Neural progenitor cell (in vitro differentiated cells): ENCODE data around the gene ARF1. TPM values are rescaled to one million over a fixed set of nuclear protein-coding genes. Genes with fewer than 3 reads are reported as not detected.
A peak's percentile ranks its signal among the peaks of the same experiment; 100 is the strongest.

ENCODE experiments used
- DNase-seq: peaks from one replicate; pipeline ENCODE4 v3.0.0-alpha.2; 2016; ENCODE audit warnings: low spot score
- H2AFZ ChIP-seq: fragments of 200-600 bp; sonication (generic); replicated peaks from 2 replicates; pipeline ENCODE4 v1.6.1; 2016; ENCODE audit warnings: antibody characterized with exemption
- H3F3A ChIP-seq: fragments of 200-600 bp; sonication (generic); 2 replicates; pipeline ENCODE4 v1.6.1; 2016; ENCODE audit warnings: antibody characterized with exemption, low read depth
- H3K27ac ChIP-seq: fragments of 200-600 bp; sonication (generic); 2 replicates; pipeline ENCODE4 v1.5.1; 2016; ENCODE audit warnings: mild to moderate bottlenecking
- H3K27me3 ChIP-seq: fragments of 200-600 bp; sonication (generic); 2 replicates; pipeline ENCODE4 v1.6.1; 2016; ENCODE audit warnings: mild to moderate bottlenecking, moderate library complexity
- H3K36me3 ChIP-seq: fragments of 200-600 bp; sonication (generic); 2 replicates; pipeline ENCODE4 v1.5.1; 2016
- H3K4me1 ChIP-seq: fragments of 200-600 bp; sonication (generic); 2 replicates; pipeline ENCODE4 v1.6.1; 2016; ENCODE audit warnings: mixed run types
- H3K4me2 ChIP-seq: fragments of 200-600 bp; sonication (generic); 2 replicates; pipeline ENCODE4 v1.6.1; 2016
- H3K4me3 ChIP-seq: fragments of 200-600 bp; sonication (generic); 2 replicates; pipeline ENCODE4 v1.5.1; 2016
- H3K79me2 ChIP-seq: fragments of 200-600 bp; sonication (generic); 2 replicates; pipeline ENCODE4 v1.6.1; 2016; ENCODE audit warnings: low read depth
- H3K9ac ChIP-seq: fragments of 200-600 bp; sonication (generic); 2 replicates; pipeline ENCODE4 v1.6.1; 2016
- H3K9me3 ChIP-seq: fragments of 200-600 bp; sonication (generic); 2 replicates; pipeline ENCODE4 v1.5.1; 2016; ENCODE audit warnings: low read depth
- H4K20me1 ChIP-seq: fragments of 200-600 bp; sonication (generic); 2 replicates; pipeline ENCODE4 v1.6.1; 2016; ENCODE audit warnings: low read depth
- H3K27ac Mint-ChIP-seq: 3 replicates; pipeline ENCODE4 v1.8.0; 2021; ENCODE audit warnings: mixed read lengths
- H3K27me3 Mint-ChIP-seq: 2 replicates; pipeline ENCODE4 v1.8.0; 2022; ENCODE audit warnings: low read depth, mild to moderate bottlenecking, inconsistent platforms, moderate library complexity, mixed read lengths; ENCODE audit not compliant: insufficient read depth
- H3K36me3 Mint-ChIP-seq: 3 replicates; pipeline ENCODE4 v1.8.0; 2021; ENCODE audit warnings: mixed read lengths
- H3K4me1 Mint-ChIP-seq: 3 replicates; pipeline ENCODE4 v1.8.0; 2021; ENCODE audit warnings: mixed read lengths
- H3K4me3 Mint-ChIP-seq: 3 replicates; pipeline ENCODE4 v1.8.0; 2021; ENCODE audit warnings: mild to moderate bottlenecking, moderate library complexity, mixed read lengths
- H3K9me3 Mint-ChIP-seq: 3 replicates; pipeline ENCODE4 v1.8.0; 2020; ENCODE audit warnings: mixed read lengths
- CTCF ChIP-seq: fragments of 200-600 bp; sonication (generic); IDR thresholded peaks from 2 replicates; pipeline ENCODE4 v1.5.1; 2017; ENCODE audit warnings: antibody characterized with exemption, mild to moderate bottlenecking
- EZH2 ChIP-seq: fragments of 200-600 bp; sonication (generic); IDR thresholded peaks from 2 replicates; pipeline ENCODE4 v1.6.1; 2017; ENCODE audit warnings: antibody characterized with exemption, mild to moderate bottlenecking, moderate library complexity
- EZH2phosphoT487 ChIP-seq: fragments of 200-600 bp; sonication (generic); IDR thresholded peaks from 2 replicates; pipeline ENCODE4 v1.6.1; 2017; ENCODE audit warnings: antibody characterized with exemption
- total RNA-seq: library from RNA; depleted of rRNA; stranded (reverse); fragments of >200 nt; gene quantifications from 2 replicates; pipeline ENCODE4 v1.2.3, GENCODE V29; 2015; ENCODE audit warnings: low replicate concordance

ARF1 gene
- total RNA-seq, 1 donor from 2014 or later = 95.1 TPM

DNA sequence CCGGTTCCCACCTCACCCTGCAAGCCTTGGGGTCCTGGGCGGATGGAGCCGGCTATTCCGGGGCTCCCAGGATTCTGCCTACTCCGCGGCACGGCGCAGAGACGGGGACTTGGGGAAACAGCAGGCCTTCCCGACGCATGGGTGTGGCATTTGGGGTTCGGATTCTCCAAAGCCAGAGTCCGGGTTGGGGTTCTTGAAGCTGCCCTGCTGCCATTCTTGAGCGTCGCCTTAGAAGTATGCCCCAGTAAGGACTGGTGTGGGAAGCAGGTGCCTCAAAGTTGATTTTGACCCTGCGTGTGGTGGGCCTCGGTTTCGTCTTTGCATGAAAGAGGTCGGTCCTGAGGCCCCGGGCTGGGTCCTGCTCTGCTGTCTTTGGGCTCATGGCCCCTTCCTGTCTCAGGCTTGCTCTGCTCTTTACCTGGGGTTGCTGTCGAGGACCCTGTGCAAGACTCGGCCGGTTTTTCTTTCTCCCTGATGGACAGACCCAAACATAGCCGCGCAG is 58.3 kb downstream of the ARF1 start:
- H3K4me1 Mint-ChIP-seq = peaks cover 19% of the 10 kb centered on the region
- peak overlapping the region; percentile 87 for H3K27ac Mint-ChIP-seq
- no peak for DNase-seq
- Histone ChIP-seq H3K4me1 (peaks cover 6% of the 10 kb centered on the region), H3K4me2 (peak overlapping the region; percentile 97), H3K9ac (peak overlapping the region; percentile 99), H3K4me3 (peak overlapping the region; percentile 84), H2AFZ (no peak overlapping the region), H3K36me3 (no peaks in the 10 kb centered on the region), H4K20me1 (peaks cover 14% of the 10 kb centered on the region), H3F3A (peaks cover 7% of the 10 kb centered on the region), H3K27me3 (peaks cover 33% of the 10 kb centered on the region), H3K27ac (peak overlapping the region; percentile 97), H3K9me3 (no peaks in the 10 kb centered on the region), H3K79me2 (peaks cover 45% of the 10 kb centered on the region)
- no peaks in the 10 kb centered on the region for H3K36me3 Mint-ChIP-seq
- no peak for TF ChIP-seq EZH2
- no peak for TF ChIP-seq CTCF
- TF ChIP-seq EZH2phosphoT487 = no peak
- peaks cover 15% of the 10 kb centered on the region for H3K27me3 Mint-ChIP-seq
- peak overlapping the region; percentile 98 for H3K4me3 Mint-ChIP-seq
- no peaks in the 10 kb centered on the region for H3K9me3 Mint-ChIP-seq

- Histone ChIP-seq H2AFZ (no peak overlapping the region), H3K27ac (no peak overlapping the region), H3K4me3 (peak overlapping the region; percentile 84), H4K20me1 (peaks cover 14% of the 10 kb centered on the region), H3F3A (peaks cover 7% of the 10 kb centered on the region), H3K9me3 (no peaks in the 10 kb centered on the region), H3K4me2 (peak overlapping the region; percentile 97), H3K4me1 (peaks cover 6% of the 10 kb centered on the region), H3K36me3 (no peaks in the 10 kb centered on the region), H3K79me2 (peaks cover 45% of the 10 kb centered on the region), H3K9ac (peak overlapping the region; percentile 99), H3K27me3 (peaks cover 27% of the 10 kb centered on the region)
- peaks cover 19% of the 10 kb centered on the region for H3K4me1 Mint-ChIP-seq
- no peaks in the 10 kb centered on the region for H3K9me3 Mint-ChIP-seq
- peaks cover 10% of the 10 kb centered on the region for H3K27me3 Mint-ChIP-seq
- H3K4me3 Mint-ChIP-seq = peak overlapping the region; percentile 98
- H3K36me3 Mint-ChIP-seq = no peaks in the 10 kb centered on the region
- no peak for TF ChIP-seq EZH2phosphoT487
- no peak for TF ChIP-seq CTCF
- TF ChIP-seq EZH2 = no peak
- peak overlapping the region; percentile 87 for H3K27ac Mint-ChIP-seq
- no peak for DNase-seq
Observed at GRCh38 chr1:228141226-228142044, 58.9 kb downstream of the ARF1 start.

DNA sequence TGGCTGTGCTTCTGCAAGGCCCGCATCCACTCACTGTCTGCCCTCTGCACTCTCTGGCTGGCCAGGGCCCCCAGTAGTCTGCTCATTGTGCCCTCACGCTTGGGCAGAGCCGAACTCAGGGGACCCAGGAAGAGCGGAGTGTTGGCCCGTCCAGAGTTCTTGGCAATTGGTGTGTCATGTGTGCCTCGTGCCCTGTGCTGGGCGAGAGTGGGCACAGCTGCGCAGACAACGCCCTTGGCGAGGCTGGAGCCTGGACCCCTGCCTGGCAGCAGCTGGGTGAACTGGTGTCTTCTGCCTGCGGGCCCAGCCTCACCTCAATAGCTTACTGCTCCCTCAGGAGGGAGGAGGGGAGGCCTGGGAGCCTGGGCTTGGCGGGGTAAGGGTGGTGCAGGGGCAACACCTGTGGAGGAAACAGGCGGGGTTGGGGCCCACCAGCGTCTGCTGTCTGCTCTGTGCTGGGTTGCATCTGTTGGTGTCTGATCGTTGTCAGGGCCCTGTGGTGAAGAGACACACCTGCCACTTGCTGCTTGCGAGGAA is 59.7 kb downstream of the ARF1 start:
- H2AFZ ChIP-seq = no peak overlapping the region
- H4K20me1 ChIP-seq = peaks cover 14% of the 10 kb centered on the region
- no peak overlapping the region for H3K4me2 ChIP-seq
- Mint-ChIP-seq H3K4me1 (peaks cover 19% of the 10 kb centered on the region), H3K36me3 (no peaks in the 10 kb centered on the region), H3K9me3 (no peaks in the 10 kb centered on the region), H3K27me3 (peaks cover 10% of the 10 kb centered on the region), H3K4me3 (peak overlapping the region; percentile 98), H3K27ac (no peak overlapping the region)
- no peaks in the 10 kb centered on the region for H3K36me3 ChIP-seq
- H3F3A ChIP-seq = peaks cover 7% of the 10 kb centered on the region
- H3K27ac ChIP-seq = no peak overlapping the region
- H3K9me3 ChIP-seq = no peaks in the 10 kb centered on the region
- peaks cover 45% of the 10 kb centered on the region for H3K79me2 ChIP-seq
- no peak overlapping the region for H3K4me3 ChIP-seq
- no peak overlapping the region for H3K9ac ChIP-seq
- peaks cover 6% of the 10 kb centered on the region for H3K4me1 ChIP-seq
- TF ChIP-seq EZH2 (no peak), EZH2phosphoT487 (no peak), CTCF (no peak)
- DNase-seq = no peak
- H3K27me3 ChIP-seq = peaks cover 19% of the 10 kb centered on the region
